Glomerular endothelial cell (primary cell): ENCODE results near the gene NDUFAF4. TPM values are rescaled to one million over a fixed set of nuclear protein-coding genes. Genes with fewer than 3 reads are reported as not detected.
"Not testable (repeated sequence)": the region's sequence is repeated elsewhere in the genome, so short reads cannot be mapped to it uniquely, and the experiment has no call there.

ENCODE experiments used
- DNase-seq: peaks from one replicate; pipeline ENCODE4 v3.0.0-alpha.2; 2011; ENCODE audit warnings: low read depth, low spot score; ENCODE audit errors: extremely low read depth
- total RNA-seq: library from RNA; depleted of rRNA; stranded (reverse); fragments of >200 nt; gene quantifications from 2 replicates; pipeline ENCODE4 v1.2.3, GENCODE V29; 2015

NDUFAF4 gene
- total RNA-seq, 1 donor from 2014 or later = 19.3 TPM

DNA sequence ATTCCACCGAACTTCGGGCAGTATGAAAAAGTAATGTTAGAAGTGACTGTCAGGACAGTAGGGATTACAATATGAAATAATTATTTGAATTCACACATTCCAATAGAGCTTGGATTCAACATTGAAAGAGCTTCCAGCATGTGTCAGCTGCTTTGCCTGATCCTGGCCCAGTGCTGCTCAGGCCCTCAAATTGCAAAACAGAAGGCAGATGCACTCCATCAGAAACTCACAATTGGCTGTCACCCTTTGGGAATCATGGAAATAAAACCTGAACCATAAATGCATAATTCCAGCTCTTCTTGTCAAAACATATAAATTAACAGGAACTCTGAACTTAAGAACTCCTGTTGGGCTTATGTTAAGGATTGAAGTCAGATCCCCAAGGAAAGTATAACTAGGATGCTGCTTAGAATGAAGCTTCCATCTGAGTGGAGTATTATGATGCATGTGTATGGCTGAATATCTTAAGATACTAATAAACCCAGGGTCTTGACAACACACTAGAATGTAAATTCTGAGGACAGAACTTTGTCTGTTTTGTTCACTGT lies 1.8 kb upstream of the NDUFAF4 start:
- no peak for DNase-seq

DNA sequence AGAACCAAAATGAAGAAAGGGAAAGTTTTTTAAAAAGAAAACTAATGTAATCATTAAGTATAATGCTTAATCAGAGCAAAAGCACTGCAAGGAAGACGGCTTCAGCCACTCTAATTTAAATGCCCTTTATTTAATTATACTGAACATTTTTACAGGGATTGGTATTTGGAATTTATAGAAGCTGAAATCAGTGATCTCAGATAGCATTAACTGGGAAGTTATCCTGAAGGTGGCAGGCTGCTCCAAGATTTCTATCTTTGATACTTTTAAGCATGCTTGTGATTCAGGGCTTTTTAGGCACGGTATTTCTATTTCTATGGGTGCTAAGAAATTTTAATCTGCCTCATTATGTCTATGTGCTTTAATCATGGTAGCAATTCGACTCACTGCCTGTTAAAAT lies 1.3 kb upstream of the NDUFAF4 start:
- peak; percentile 36 for DNase-seq

DNA sequence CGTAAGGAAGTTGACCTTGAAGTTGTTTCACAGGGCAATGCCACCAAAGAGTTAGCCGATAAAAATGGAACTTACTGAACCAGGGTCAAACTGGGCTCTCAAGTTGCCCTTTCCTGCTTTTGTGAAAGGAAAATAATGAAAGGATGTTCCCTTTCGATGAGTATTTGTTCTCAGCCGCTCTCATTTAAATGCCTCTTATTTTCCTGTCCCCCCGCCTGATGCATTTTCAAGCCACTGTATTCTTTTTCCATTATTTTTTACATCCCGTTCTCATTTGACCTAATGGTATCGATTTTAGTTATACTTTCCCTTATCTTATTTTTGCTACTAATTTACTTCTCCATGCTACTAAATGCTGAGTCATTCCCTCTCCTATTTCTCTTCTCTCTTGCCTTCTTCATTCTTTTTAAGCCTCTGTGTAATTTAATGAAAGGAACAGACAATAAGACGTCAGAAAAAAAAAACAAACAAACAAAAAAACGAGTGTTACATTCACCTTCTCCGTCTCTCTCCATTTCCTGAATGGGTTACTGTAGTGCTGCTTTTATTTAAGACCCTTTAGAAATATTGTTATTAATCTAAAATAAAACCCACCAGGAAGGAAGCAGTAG lies 655 bp upstream of the NDUFAF4 start:
- peak; percentile 16 for DNase-seq

- DNase-seq = no peak
Observed at GRCh38 chr6:96889146-96889545, 8.5 kb downstream of the NDUFAF4 start.

- DNase-seq = no peak
Observed at GRCh38 chr6:96888745-96889144, 8.9 kb downstream of the NDUFAF4 start.

DNA sequence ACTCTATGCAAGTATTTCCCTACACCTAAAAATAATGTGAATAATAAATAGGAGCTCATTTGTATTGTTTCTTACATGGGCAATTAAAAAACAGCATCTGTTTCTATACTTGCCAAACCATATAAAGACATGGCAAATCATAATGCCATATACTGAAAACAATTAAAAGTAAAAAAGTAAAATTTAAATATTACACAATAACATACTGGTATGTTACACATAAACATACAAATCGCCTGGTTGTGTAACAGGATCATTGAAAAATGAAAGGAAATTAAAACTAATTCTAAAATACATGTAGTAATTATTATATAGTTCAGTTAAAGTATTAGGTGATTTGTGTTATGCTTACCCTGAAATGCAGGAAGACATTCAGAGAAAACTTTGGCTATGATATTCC lies 11.2 kb downstream of the NDUFAF4 start:
- no peak for DNase-seq

DNA sequence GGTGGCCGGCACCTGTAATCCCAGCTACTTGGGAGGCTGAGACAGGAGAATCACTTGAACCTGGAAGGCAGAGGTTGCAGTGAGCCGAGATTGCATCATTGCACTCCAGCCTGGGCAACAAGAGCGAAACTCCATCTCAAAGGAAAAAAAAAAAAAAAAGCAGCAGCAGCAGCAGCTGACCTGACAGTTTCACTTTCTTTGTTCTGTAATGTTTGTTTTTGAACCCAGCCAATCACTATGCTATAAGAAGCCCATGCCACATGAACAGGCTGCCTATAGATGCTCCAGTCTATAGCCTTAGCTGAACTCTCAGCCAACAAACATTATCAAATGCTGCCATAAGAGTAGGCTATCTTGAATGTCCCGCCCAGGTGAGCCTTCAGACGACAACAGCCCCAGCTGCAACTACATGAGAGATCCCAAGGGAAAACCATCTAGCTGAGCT lies 12.5 kb downstream of the NDUFAF4 start:
- not testable (repeated sequence) for DNase-seq

DNA sequence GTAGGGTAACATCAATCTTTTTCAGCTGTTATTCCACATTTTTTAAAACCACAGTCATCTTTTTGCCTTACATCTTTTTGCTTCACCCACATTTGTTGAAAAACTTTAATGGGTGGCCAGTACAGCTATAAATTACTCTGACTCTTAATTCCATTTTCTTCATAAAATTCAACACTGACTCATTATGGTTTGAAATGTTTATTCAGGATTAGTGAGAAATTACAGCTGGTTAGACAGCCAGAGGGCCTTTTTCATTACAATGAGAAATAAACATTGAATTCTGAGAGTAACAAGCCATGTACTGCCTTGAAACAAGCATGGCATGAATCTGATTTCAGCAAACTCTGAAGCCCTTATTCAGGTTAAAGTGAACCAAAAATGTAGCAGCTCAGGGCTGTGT lies 19.5 kb downstream of the NDUFAF4 start:
- DNase-seq = no peak

DNA sequence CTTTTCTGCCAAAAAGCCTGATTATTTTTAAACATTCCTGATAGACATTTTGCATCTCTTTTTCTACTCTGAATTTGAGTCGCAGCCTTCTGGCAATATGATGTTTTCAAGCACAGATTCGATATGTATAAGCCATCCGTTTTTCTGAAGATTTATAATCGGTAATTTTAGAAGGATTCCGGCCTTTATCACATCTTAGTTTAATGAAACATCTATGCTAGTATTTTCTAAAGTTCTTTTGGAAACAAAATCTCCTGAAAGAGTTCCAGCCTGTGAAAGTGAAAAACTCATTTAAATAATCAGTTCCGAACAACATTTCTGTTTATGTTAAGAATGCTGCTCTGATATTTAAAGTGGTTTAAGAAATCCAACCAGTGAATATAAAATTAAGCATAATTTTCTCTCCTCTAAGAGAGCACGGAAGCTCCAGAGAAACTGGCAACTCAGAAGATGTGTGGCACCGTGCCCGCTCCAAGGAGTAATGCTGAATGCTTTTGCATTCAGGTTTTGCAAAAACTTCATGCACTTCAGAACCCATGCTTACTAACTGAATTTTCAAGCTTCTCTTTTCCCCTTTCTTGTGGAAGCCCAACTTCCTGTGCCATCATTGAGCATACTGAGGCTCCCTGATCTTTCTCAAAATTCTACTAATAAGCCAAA lies 20.7 kb downstream of the NDUFAF4 start:
- DNase-seq = no peak

DNA sequence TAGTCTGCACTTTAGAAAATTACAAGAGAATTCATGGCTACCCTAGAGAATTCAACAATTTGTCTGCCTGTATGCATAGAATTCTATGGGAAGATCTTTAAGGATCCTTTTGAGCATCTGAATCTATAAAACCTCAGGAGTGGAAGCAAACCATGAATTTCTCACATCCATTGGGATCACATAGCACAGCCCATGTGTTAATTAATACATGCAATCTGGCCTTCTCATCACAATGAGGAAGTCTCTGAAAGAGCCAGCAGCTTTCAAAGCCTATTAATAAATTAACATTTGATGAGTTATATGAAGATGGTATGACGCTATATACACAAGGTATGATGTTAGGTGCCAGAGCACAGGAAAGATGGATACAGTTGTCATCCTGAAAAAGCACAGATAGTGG lies 24.7 kb downstream of the NDUFAF4 start:
- no peak for DNase-seq

GRCh38 chr6:96865055-96865405 lies 32.7 kb downstream of the NDUFAF4 start:
- no peak for DNase-seq

- DNase-seq = no peak
Observed at GRCh38 chr6:96864216-96865054, 33.3 kb downstream of the NDUFAF4 start.

DNA sequence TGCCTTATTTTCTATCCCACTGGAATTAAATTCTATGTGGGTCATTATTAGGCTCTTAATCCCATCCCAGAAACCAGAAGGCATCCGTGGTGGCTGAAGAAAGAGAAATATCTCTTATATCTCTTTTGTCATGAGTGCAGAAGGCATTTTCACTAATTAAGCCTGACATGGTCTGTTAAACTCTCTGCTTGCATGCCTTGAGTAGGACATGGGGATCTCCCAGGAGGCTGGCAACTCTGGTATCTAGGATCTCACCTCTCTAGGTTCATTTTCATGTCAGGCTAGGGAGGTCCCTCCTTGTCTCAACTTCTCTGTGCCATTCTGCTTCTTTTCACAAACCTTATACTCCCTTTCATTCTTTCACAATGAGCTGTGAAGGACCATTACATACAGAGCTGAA lies 35.1 kb downstream of the NDUFAF4 start:
- no peak for DNase-seq

GRCh38 chr6:96861588-96861987 lies 36.1 kb downstream of the NDUFAF4 start:
- no peak for DNase-seq

GRCh38 chr6:96856856-96857255 lies 40.8 kb downstream of the NDUFAF4 start:
- DNase-seq = no peak

- no peak for DNase-seq
Observed at GRCh38 chr6:96853083-96853482, 44.6 kb downstream of the NDUFAF4 start.

DNA sequence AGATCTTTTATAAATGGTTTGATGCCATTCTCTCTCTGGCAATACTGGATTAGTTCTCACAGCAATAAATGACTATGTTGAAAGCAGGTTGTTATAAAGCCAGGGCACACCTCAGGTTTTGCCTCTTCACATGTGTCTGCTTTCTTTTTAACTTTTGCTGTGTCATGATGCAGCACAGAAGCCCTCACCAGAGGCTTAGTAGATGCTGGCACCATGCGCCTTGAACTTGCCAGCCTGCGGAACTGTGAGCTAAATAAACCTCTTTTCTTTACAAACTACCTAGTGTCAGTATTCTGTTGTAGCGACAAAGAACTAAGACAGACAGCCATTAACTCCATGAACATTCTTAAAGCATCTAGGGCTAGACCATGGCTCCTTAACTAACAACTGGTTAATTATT lies 45.1 kb downstream of the NDUFAF4 start:
- DNase-seq = no peak

GRCh38 chr6:96851858-96852257 lies 45.8 kb downstream of the NDUFAF4 start:
- DNase-seq = no peak

DNA sequence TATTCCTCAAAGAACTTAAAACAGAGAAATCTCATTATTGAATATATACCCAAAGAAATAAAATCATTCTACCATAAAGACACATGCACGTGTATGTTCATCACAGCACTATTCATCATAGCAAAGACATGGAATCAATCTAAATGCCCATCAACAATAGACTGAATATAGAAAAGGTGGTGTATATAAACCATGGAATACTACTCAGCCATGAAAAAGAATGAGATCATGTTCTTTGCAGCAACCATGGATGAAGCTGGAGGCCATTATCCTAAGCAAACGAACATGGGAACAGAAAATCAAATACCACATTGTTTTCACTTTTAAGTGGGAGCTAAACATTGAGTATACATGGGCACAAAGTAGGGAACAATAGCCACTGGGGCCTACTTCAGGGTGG lies 48.1 kb downstream of the NDUFAF4 start:
- no peak for DNase-seq

- no peak for DNase-seq
Observed at GRCh38 chr6:96844530-96844929, 53.2 kb downstream of the NDUFAF4 start.

DNA sequence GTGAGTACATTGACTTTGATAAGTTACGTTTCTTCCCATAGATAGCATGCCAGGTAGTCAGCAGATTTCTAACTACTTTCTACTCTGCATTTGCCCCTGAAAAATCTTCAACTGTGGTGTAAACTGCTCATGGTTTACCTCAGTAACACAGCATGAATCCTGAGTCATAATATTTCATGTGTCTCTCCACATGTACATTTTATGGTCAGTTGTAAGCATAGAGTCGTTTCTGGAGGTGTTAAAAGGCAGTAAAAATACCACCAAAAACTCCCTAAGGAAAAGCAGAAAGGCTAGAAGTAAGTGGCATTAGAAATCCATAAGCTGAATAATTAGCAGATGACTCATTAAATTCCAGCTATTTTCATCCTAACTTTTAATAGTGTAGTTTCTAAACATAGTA lies 56.3 kb downstream of the NDUFAF4 start:
- DNase-seq = no peak
